Upper lobe of left lung (tissue), 4 donors: ENCODE results near the gene MTTP.

ENCODE experiments used
- CTCF ChIP-seq, 6 experiments: fragments of 450-650 bp in 4 of 6; fragments of 200-600 bp in 2 of 6; sonication (generic) in 2 of 6; IDR thresholded peaks; one replicate each; pipeline ENCODE4 v1.5.1; 2016 to 2019; ENCODE audit warnings: antibody characterized with exemption in 6 of 6
- POLR2A ChIP-seq, 4 donors: fragments of 450-650 bp; IDR thresholded peaks; one replicate each; pipeline ENCODE4 v1.5.1; 2016 to 2017; ENCODE audit warnings: antibody characterized with exemption in 4 of 4, mild to moderate bottlenecking in 2 of 4

- no peak for TF ChIP-seq CTCF (IDR thresholded peaks at IDR 0.05)
- TF ChIP-seq POLR2A (IDR thresholded peaks at IDR 0.05): no peak
Observed at GRCh38 chr4:99612704-99613103, 38.1 kb downstream of the MTTP start.
